T follicular helper cell (primary cell): Measurements from ENCODE around the gene EN1.

Experiments used
- DNase-seq: peaks from one replicate; pipeline ENCODE4 v3.0.0-alpha.2; 2020; ENCODE audit warnings: low read depth
- total RNA-seq, 2 experiments: gene quantifications; one replicate each; lab custom pipeline; 2026; lab: John Stamatoyannopoulos, UW

EN1 gene
- 0 reads per million in 2 experiments for total RNA-seq

DNA sequence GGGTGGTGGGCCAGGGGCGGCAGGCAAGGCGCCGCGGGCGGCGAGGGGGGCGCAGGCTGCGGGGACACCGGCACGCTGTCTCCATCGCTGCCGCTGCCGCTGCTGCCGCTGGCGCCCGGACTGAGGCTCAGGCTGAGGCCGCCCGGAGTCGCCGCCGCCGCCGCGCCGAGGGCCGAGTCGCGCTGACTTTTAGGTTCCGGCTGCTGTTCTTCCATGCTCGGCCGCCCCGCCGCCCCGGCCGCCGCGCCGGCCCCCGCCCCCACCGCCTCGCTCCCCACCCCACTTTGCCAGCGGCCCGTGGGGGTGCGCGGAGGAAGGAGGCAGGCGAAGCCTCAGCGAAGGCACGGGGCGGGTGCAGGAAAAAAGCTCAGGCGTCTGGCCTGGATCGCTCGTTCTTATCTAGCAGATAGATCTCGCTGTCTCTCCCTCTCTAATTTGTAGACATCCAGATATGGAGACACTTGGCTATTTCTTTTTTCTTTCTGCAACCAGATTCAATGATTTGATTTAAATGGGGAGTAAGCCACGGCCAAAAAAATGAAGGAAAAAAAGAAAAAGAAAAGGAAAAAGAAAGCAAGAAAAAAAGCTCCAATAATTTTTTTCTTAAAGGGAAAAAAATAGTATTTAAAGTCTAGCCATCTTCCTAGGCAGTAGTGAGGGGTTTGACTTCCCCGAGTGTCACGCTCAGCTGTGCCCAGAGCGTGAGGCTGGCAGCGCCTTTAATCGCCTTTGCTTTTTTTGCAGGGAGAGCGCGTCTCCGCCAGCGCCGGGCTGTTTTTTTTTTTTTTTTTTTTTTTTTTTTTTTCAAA, at the start of gene EN1:
Gene EN1 (minus strand): TSS at position 696 of the 809 bp plus-strand sequence. CDS start 481 bp downstream, at position 215.
- DNase-seq = no peak

DNA sequence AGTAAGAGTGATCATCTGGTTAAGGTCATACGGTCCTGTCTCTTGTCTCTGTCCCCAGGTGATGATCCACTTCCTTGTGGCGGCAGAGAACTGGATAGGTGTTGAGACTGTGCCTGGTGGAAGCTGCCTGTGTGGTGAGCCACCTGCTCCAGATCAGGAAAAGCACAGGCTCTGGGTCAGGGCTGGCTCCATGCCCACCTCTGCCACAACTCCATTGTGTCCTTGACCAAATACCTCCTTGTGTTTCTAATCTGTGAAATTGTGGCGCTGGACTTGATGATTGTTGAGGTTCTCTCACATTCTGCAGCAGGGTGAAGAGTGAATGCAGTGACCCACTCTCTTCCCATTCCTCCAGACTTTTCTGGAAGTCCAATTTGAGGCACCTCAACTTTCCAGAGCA, 45.7 kb upstream of the EN1 start:
- no peak for DNase-seq

DNA sequence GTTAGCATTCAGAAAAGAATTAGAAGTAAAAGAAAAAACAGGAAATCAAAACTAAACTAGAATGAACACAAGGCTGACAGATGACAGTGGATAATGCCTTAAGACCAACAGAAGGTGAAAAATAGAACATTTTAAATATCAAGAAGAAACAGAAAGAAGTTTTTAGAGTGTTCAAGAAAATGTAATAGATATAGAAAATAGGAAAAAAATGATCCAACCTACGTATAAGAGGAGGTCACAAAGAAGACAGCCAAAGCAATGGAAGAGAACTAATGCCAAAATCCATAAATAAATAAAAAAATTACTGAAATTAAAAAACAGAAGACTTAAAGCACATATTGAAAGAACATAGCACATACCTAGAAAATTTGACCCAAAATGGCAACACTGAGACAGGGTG, 42.5 kb upstream of the EN1 start:
- no peak for DNase-seq

DNA sequence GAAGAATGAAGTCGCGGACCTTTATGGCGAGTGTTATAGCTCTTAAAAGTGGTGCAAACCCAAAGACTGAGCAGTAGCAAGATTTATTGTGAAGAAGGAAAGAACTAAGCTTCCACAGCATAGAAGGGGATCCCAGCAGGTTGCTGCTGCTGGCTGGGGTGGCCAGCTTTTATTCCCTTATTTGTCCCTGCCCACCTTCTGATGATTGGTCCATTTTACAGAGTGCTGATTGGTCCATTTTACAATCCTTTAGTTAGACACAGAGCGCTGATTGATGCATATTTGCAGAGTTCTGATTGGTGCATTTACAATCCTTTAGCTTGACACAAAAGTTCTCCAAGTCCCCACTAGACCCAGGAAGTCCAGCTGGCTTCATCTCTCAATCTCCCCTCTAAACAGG, 36.3 kb upstream of the EN1 start:
- no peak for DNase-seq

DNA sequence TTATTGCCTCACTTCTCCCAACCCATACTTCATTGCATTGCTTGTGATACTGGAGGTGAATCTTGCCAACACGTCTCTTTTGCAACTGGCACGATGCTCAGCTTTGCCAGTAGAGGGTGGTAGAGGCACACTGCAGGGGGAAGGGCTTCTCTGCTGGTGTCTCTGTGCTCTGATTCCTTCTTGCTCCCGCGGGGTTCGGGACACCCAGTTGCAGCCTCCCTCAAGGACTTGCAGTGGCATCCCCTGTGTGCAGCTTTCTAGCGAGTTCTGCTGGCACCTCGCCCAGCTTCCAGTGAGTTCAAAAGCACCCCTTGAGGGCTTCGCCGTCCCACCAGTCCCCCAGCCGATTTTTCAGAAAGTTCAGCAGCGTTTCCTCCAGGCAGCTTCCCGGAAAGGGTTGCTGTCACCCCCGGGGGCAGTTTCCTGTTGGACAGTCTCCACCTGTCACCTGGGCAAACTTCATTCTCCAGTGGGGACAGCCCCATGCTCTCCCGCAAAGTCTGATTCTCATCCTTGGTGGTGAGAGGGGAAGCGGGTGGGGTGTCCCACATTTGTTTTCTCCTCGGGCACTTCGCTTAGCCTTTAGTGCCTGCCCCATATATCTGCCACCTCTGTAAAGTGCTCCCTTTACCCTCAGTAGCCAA, 35.4 kb upstream of the EN1 start:
- DNase-seq = peak; percentile 56

DNA sequence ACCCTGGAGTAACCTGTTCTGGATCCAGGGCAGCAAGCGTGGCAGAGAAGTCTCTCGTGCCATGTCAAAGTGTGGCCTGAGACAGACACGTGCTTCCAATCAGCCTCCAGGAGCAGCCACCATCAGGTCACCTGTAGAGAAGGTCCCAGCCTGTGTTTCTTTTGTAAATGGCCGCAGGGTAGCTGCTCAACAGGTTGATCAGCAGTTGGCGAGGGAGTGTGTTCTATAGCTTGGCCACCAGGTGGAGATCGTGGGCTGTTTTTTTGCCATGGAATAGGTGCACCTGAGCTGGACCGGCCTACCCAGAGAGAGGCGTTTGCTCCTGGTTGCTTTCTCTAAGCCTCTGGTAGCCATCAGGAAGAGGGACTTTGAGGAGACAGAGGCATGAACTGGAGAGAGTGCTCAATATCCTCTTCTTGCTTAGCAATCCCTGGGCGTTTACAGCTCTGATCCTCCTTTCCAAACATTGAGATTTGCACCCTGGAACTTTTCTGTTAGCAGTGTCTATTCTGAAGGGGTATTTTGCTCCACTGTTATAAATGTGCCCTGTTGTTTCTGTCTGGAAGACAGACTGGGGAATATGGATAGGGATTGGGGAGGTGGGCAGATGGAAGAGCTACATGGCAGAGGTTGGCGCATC, 34.2 kb upstream of the EN1 start:
- peak; percentile 44 for DNase-seq

DNA sequence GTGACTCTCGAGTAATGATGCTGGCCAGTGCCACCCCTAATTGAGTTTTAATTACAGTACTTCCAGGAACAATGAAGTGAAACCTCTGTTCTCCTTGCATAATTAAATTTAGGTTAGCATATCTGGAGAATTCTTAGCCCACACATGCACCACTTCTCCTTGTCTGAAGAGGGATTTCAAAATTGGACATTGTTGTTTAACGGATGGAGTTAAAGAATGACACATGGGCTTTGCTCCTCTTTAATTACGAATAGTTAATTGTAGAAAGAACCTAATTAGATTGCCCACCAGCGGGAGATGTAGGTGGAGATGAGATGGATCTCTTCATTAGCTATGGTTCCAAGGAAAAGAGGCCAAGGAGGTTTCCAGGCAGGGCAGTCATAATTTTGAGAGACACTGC, 33.1 kb upstream of the EN1 start:
- DNase-seq = no peak

DNA sequence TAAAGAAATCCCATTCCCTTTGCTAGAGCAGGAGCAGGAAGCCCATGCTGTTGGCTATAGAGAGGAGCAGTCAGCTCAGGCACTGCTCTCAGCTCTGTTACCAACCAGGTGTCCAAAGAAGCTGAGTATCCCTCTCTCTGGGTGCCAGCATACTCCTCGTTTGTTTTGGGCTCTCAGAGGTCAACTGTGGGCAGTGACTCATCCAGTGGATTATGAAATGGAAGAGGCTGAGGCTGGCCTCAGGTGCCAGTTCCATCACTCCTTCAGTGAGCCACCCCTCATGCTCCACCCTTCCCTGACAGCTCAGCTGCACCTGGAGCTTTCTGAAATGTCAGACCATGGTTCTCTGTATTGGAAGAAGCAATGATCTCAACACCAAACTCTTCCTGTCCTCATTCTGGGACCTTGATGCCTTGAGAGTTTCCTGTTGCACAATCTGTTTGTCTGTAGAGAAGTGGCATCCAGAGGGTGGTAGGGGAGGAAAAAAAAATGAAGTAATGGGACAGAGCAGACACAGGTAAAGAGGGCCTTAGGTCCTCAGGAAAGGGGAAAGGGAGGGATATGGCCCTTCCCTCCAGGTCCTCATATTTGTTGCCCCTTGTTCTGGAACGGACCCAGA, 31.2 kb upstream of the EN1 start:
- no peak for DNase-seq

DNA sequence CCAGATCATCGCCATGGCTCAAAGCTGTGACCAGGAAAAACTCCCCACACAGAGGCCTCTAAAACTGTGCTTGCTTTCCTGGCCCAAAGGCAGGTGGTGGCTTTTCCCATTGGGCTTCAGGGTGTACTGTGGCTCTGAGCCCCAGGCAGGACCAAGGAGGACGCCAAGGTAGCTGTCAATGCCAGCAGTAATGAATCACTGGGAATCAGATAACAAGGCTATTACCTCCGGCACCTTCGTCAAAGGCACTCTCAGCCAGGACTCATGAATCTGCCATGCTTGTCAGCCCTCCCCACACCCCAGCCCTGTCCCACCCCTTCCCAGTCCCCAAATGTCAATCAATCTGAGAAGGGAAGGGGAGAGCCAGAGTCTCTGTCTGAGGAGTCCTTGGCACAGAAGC, 27.9 kb upstream of the EN1 start:
- DNase-seq = no peak

DNA sequence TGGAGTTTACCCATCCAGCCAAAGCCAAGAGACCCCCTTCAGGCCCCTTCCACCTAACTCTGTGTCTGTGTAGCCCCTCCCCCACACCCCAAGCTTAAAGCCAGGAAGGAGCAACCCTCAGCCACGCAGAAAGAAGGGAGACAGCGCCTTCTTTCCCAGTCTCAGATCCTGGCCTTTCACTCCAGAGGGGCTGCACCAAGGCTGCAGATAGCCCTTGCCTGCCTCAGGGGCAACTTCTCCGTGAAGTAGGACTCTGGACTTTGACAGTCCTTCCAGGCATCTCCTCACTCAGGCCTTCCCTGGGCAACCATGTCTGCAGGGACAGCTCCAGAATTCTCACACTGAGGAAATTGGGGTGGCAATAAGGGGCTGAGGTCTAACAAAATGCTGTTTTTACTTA, 26.9 kb upstream of the EN1 start:
- no peak for DNase-seq

DNA sequence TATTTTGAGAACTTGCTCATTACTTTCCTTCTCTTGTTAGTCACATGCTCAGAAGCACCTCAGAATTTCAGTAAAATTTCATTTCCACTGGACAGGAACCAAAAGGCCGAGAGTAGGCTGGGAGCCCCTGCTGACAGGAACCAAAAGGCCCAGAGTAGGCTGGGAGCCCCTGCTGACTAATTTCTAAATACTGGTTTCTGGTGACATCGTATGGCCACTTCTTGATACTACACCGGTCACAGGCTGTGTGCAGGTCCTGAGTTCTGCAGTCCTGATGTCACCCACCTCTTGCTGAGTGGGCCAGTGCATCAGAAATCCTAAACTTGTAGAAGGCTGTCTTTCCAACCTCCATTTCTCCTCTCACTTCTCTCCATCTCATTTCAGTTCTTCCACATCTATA, 17.7 kb upstream of the EN1 start:
- DNase-seq = no peak

DNA sequence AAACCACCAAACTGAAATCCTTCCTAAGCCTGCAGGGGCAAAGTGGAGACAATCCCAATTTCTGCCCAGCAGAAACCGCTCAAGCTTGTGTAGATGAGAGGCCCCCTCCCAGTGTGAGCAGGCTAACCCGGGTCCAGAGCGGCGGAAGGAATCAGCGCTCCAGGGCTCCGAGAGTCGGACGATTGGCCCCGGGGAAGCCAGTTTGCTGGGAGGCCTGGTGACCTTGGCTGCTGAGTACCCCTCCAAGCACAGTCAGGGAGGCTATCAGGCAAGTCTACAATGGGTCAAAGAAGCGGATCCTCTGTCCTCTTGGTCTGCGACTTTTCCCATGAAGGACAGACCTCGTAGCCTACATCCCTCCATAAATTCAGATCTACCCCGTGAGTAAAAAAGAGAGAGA, 16.8 kb upstream of the EN1 start:
- DNase-seq = no peak

DNA sequence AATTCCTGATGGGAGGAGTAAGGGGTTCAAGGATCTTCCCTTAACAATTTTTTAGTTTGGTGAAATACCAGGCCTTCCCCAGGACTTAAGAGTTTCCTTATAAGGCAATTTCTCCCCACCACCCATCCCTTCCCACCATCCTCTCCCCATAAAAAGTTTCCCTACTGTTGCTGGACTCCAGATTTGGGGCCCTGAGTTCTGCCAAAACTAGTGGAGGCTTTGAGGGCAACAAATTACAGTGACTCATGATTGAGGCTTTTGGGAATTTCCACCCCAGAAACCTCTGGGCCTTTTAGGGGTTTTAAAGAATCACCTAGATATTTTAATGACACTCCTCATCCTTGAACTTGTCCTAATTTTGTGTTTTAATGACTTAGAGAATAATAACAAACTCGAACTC, 14.3 kb upstream of the EN1 start:
- no peak for DNase-seq

DNA sequence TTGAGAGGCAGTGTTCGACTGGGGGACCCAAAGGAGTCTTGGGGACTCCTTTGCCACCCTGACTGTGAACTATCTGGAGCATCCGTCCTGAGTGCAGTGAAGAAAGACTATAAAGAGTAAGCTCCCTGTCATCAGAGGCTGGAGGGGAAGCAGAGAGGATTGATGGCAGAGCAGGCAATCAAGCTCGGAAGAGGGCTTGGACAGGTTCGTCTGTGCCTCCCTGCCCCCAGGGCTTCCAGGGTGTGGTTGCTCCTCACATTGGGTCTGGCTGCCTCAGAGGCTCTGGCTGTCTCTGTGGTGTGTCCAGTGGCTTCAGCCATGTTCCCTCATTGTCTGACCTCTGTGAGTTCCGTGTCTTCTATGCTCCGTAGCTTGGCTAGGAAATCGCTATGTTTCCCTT, 13.8 kb upstream of the EN1 start:
- DNase-seq = no peak

DNA sequence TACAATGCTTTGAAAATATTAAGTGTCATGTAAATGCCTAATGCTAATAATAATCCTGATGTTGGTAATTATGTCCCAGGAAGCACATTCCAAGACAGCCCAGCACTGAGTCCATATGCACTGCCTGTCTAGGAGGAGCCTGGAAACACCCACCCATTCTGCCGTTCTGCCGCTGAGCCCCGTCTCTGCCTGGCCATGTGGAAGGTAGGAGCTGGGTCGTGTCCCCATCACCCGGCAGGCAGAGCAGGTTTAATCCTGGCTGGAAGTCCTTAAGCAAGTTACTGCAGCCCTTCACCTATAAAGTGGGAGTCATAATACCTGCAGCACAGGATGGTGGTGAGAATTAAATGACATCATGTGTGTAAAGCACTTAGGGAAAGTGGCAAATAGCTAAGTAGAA, 13.1 kb upstream of the EN1 start:
- DNase-seq = no peak

DNA sequence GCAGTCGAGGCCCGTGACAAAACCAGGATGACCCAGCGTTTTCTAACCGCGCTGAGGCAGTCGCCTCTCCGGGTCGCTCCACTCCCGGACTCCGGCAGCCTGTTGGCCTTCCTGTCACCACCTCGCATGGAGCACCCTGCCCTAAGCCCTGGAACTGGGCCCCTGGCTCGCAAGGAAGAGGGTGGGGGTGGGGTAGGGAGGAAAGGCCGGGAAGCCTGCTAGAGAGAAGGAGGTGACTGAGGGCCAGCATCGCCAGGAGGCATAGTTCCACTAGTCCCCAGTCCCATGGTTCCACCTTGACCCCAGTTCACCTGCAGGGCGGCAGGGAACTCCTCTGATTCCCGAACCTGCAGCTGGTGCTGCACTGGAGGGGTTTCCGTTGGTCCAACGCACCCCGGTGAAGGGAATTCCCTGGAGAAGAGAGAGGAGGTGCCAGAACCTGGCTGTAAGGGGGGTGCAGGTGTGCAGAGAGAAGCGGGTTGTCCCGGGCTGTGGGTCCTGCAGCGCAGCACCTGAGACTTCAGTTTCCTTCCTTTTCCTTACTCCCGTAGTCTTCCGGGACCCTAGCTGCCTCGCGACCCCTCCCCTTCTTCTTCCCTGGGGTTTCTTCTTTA, 11.8 kb upstream of the EN1 start:
- DNase-seq = no peak

DNA sequence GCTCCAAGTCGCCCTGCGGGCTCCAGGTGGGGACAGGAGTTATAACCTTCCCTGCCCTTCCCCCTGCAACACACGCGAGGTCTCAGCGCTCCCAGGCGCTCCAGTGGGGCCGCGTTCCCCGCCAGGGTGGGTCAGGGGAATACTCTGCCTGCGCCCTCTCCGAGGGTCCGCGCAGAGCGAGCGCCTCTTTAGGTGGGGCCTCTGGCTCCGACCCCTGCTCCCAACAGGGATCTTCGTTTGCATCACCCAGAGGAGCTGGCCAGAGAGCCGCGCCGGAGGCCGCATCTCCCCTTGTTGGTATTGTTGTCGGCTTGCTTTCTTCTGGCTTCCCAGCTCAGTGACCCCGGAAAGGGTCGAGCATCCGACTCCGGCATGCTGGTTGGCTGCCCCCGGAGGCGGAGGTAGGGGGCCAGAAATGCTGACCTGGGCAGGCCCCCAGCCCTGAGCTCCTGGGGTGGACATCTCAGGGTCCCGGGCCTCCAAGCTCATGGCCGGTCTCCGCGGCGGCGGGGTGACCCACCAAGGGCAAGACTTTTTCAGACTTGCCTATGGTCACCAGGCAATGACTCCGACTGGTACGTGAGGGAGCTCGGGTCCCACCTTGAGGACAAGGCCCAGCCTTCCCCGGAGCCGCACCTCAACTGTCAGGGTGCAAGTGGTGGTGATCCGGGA, 11.2 kb upstream of the EN1 start:
- no peak for DNase-seq

DNA sequence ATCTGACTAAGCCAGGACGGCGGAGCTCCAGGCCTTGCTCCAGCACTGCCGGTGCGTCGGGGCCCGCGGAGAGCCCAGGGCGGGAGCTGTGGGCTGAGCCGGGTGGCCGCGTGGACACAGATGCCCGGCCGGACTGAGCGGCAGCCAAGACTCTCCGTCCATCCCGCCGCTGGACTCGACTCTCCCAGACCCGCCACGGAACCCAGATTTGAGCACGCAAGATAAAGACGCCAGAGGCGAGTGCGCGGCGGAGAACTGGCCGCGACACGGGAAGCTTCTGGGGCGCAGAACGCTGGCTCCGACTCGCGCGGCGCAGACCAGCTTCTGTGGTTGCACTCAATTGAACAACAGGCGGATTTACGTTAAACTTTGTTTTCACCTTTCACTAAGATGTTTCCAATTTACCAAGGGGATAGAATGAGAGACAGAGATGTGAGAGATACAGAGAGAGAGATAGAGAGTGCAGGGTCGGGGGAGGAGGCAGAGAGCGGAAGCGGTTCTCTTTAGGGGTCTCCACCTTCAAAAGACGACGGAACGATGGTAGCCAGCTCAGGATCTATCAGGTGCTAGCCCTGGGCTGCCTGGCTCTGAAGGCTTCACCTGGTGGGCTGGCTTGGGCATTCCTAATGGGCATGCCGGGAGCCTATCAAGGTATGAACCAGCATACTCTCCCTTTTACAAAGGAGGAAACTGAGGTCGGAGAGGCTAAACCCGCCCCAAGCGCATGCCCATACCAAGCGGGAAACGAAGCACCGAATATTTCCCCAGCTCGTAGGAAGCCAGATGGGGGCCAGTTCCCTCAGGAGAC, 10.4 kb upstream of the EN1 start:
- no peak for DNase-seq

DNA sequence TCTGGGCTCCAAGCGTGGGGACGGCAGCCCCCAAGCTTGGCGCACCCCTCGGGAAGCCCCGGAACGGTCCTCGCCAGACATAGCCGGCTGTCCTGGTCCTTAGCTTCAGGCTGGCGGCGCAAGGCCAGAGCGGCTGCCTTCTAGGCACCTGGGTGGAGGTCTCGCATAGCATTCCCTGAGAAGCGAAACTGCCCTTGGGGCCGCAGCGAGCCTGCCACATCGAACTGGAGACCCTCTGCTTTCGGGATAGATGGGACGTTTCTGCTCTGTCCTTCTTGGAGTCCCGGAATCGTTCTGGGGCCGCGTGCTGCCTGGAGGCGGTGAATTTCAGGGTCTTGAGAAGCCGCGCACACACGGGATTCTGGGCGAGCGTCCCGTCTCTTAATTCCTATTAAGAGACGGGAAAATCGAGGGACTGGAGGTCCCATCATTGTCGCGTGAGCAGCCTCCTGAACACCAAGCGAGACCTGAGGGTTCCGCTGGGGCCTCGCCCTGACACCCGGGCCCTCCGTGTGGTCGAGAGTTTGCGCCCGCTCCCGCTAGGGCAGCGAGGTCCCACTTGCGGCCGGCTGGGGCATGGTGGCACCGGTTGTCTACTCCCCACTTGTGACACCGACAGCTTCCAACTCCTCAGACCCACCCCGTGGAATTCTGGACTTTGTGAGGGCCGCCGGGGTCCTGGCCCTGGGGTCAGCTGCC, 9.7 kb upstream of the EN1 start:
- DNase-seq = no peak

DNA sequence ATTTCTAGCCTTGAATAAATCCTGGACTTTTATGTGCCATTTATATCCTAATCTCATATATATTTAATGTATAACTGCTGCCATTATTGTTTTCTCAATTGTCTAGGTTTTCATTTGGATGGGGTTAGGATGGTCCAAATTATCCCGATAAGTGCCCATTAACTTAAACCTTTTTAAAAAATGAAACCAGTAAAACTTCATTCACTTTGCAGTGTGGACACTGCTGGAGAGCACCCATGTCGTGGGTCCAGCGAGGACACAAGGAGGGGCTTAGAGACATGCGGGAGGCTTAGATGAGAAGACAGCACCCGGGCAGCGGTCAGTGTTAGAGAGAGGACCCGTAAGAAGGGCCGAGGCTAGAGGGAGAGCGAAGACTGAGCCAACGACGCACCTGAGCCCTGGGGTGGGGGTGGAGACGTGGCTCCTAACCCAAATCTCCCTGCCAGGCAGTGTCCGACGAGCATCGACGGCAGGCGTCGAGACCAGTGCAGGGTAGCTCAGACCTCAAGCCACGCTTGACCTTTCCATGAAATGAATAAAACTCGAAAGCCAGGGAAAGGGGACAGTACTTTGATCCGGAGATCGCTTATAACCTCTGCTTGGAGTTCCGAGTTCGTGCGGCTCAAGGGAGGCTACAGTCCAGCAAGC, 9.0 kb upstream of the EN1 start:
- DNase-seq = no peak
